ENCODE measurements around the gene BMERB1.

BMERB1 gene

DNA sequence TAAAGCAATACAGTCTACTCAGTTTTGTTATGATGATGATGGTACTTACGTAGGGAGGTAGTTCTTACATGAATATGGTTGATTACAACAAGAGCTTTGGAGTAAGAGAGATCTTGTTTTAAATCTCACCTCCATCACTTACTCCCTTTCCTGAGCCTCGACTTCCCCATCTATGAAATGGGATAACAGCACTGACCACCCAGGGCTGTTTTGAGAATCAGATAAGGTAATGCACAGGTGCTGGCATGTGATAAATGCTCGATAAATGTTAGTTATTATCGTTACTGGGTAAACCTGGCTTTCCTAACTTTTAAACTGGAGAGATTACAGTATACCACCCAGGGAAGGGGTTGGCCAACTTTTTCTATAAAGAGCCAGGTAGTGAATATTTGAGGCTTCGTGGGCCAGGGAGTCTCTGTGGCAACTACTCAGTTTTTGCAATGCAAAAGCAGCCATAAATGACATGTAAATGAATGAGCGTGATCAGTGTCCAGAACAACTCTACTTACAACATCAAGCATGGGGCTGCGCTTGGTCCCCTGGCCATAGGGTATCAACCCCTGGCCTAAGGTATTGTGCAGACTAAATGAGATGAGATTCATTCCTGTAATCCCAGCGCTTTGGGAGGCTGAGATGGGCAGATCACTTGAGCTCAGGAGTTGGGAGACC lies 73.7 kb downstream of the BMERB1 start:
- Histone ChIP-seq H3K27ac (0 out of 2 replicates have a peak overlapping the region, but pooled peaks have one; percentile 12), H3K4me3 (no peak overlapping the region), H3K9ac (peak overlapping the region; percentile 22; the same call in 1 of the 2 replicates), H3K4me1 (peaks cover 57% of the 10 kb centered on the region), H3K9me3 (no peaks in the 10 kb centered on the region), H3K27me3 (no peaks in the 10 kb centered on the region), H3K36me3 (no peaks in the 10 kb centered on the region), H3K4me2 (peak overlapping the region; percentile 71), H4K20me1 (no peaks in the 10 kb centered on the region)
- TF ChIP-seq Cebpa-rat (IDR thresholded peaks at IDR 0.05) = no peak

DNA sequence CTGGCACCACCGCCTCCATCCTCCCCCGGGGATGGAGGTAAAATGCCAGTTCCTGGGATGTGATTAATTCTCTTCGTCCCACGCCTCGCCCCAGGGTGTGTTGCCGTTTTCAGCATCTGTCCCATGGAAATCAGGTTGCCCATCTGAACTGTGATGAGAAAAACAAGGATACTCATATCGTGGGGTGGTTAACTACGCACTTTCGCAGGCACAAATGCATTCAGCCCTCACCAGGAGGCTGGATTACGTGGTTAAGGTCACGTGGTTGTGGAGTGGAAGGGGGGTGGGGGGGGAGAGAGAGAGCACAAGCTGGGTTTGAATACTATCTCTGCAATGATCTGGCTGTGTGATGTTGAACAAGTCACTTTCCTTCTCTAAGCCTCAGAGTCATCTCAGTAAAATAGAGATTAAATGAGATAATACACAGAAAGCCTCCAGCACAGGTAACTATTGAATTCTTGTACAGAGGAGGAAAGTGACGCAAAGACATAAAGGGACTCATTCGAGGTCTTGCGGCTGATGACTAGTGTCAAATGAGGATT lies 74.7 kb downstream of the BMERB1 start:
- Histone ChIP-seq H4K20me1 (no peaks in the 10 kb centered on the region), H3K4me1 (peaks cover 57% of the 10 kb centered on the region), H3K4me3 (no peak overlapping the region; the same call in 1 of the 2 replicates), H3K36me3 (no peaks in the 10 kb centered on the region), H3K9ac (no peak overlapping the region), H3K27ac (no peak overlapping the region), H3K9me3 (no peaks in the 10 kb centered on the region), H3K27me3 (no peaks in the 10 kb centered on the region), H3K4me2 (peak overlapping the region; percentile 71)
- no peak for TF ChIP-seq Cebpa-rat (IDR thresholded peaks at IDR 0.05)

DNA sequence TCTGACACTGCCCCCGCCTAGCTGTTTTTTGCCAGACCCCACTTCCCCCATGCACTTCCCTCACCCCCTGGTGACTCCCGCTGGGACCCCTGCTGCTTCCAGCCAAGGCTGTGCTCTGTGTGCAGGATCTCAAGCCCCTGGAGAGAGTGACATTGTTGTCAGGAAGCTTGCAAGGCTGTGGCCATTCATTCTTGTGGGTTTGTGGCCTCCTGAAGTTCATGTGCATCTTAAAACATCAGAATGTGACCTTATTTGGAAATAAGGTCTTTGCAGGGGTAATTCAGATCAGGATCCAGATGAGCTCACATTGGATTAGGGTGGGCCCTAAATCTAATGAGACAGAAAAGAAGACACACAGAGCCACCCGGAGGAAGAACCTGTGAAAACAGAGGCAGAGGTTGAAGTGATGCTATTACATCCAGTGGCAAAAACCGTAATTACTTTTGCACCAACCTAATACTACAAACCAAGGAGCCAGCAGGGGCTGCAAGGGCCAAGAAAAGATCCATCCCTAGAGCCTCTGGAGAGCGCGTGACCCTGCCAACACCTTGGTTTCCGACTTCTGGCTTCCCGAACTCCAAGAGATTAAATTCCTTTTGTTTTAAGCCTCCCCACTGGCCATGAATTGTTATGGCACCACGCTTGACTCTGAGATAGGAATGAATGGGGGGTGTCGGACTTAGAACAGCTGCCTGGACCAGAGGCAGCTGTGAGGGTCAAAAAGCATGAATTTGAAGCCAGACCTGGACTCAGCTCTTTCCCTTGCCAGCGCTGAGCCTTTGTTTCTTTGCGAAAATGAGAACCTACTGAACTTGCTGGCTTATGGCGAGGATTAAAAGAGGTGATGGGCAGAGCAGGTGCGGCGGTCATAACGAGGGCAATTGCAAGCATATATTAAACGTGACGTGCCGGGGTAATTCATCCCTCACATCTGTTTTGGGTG lies 75.5 kb downstream of the BMERB1 start:
- Histone ChIP-seq H3K4me2 (peak overlapping the region; percentile 71), H3K4me1 (peaks cover 57% of the 10 kb centered on the region), H3K27ac (no peak overlapping the region), H4K20me1 (no peaks in the 10 kb centered on the region), H3K9ac (no peak overlapping the region), H3K36me3 (no peaks in the 10 kb centered on the region), H3K4me3 (no peak overlapping the region; the same call in 1 of the 2 replicates), H3K27me3 (no peaks in the 10 kb centered on the region), H3K9me3 (no peaks in the 10 kb centered on the region)
- TF ChIP-seq Cebpa-rat (IDR thresholded peaks at IDR 0.05) = no peak

DNA sequence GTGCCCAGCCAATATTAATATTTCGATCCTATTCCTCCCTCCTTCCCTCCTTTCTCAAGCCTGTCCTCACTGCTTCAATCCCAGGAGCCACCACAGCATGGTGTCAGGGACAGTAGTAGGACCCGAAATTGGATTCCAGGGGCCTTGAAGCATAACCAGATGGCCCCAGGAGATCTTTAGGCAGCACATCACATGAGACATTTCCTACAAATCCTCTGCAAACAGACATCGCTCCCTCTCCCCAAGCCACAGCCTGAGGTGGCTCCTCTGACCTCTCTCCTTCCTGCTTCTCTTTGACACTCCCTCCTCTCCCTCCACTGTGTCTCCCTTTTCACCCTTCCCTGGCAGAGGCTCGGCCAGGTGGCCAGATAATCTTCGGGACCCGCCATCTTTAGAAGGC lies 76.6 kb downstream of the BMERB1 start:
- Histone ChIP-seq H3K9ac (peak overlapping the region; percentile 16; the same call in 1 of the 2 replicates), H3K4me1 (peaks cover 57% of the 10 kb centered on the region), H3K4me2 (peak overlapping the region; percentile 71), H3K36me3 (no peaks in the 10 kb centered on the region), H3K4me3 (no peak overlapping the region), H3K27ac (no peak overlapping the region), H4K20me1 (no peaks in the 10 kb centered on the region), H3K9me3 (no peaks in the 10 kb centered on the region), H3K27me3 (no peaks in the 10 kb centered on the region)
- TF ChIP-seq Cebpa-rat (IDR thresholded peaks at IDR 0.05) = no peak

DNA sequence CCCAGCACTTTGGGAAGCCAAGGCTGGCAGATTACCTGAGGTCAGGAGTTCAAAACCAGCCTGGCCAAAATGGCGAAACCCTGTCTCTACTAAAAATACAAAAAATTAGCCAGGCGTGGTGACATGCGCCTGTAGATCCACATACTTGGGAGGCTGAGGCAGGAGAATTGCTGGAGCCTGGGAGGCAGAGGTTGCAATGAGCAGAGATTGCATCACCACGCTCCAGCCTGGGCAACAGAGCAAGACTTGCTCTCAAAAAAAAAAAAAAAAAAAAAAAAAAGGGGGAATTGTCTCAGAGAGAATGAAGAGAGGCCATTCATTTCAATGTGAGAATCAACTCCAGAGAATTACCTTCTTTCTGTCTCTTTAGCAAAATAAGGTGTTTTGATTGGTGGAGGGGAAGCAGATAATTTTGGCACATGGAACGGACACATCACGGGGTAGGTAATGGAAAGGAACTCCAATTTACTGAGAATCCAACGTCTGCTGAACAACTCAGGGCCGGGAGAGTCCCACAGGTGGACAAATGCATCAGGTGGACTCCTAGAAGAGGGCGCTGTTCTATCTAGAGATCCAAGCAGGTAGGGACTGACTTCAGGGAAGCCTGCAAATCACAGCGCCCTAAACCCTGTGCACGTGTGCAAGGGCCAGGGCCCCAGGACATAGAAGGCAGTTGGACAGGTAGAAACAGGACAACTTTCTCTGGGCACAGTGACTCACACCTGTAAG lies 77.5 kb downstream of the BMERB1 start:
- Histone ChIP-seq H3K4me1 (peaks cover 49% of the 10 kb centered on the region), H3K9me3 (no peaks in the 10 kb centered on the region), H4K20me1 (no peaks in the 10 kb centered on the region), H3K9ac (no peak overlapping the region), H3K27me3 (no peaks in the 10 kb centered on the region), H3K4me2 (peak overlapping the region; percentile 71), H3K27ac (no peak overlapping the region), H3K36me3 (no peaks in the 10 kb centered on the region), H3K4me3 (no peak overlapping the region)
- peak; percentile 54; the same call in 1 of the 2 replicates for TF ChIP-seq Cebpa-rat (IDR thresholded peaks at IDR 0.05)

DNA sequence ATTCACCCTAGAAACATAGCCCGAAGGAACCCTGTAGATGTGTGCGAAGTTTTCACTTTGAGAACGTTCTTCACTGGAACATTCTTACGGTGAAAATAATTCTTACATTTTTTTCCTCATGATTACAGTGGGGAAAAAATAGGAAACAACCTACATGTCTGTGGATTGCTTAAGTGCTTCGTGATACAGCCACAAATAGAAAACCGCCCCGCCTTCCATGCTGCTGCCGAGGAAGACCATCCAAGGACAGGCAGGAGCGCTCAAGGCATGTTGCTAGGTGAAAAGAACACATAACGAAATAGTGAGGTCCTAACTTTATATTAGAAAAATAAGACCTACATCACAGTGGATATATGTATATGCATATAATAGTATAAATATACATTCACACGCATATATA lies 78.8 kb downstream of the BMERB1 start:
- peaks cover 37% of the 10 kb centered on the region for H3K4me1 ChIP-seq
- no peaks in the 10 kb centered on the region for H3K9me3 ChIP-seq
- H3K4me3 ChIP-seq = no peak overlapping the region
- no peaks in the 10 kb centered on the region for H3K27me3 ChIP-seq
- H4K20me1 ChIP-seq = no peaks in the 10 kb centered on the region
- no peak overlapping the region for H3K27ac ChIP-seq
- TF ChIP-seq Cebpa-rat (IDR thresholded peaks at IDR 0.05) = no peak
- H3K4me2 ChIP-seq = no peak overlapping the region
- H3K36me3 ChIP-seq = no peaks in the 10 kb centered on the region
- no peak overlapping the region for H3K9ac ChIP-seq

DNA sequence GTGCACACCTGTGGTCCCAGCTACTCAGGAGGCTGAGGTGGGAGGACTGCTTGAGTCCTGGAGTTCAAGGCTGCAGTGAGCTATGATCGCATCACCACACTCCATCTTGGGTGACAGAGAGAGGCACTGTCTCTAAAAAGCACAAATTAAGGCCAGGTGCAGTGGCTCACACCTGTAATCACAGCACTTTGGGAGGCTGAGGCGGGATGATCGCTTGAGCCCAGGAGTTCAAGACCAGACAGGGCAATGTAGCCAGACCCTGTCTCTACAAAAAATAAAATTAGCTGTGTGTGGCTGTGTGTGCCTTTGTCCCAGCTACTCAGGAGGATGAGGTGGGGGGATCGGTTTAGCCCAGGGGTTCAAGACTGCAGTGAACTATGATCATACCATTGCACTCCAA lies 81.6 kb downstream of the BMERB1 start:
- Histone ChIP-seq H3K4me3 (no peak overlapping the region), H3K36me3 (no peaks in the 10 kb centered on the region), H3K9ac (no peak overlapping the region), H3K4me1 (peaks cover 36% of the 10 kb centered on the region), H3K4me2 (no peak overlapping the region), H3K27ac (no peak overlapping the region), H3K27me3 (no peaks in the 10 kb centered on the region), H4K20me1 (no peaks in the 10 kb centered on the region), H3K9me3 (no peaks in the 10 kb centered on the region)
- TF ChIP-seq Cebpa-rat (IDR thresholded peaks at IDR 0.05) = no peak

DNA sequence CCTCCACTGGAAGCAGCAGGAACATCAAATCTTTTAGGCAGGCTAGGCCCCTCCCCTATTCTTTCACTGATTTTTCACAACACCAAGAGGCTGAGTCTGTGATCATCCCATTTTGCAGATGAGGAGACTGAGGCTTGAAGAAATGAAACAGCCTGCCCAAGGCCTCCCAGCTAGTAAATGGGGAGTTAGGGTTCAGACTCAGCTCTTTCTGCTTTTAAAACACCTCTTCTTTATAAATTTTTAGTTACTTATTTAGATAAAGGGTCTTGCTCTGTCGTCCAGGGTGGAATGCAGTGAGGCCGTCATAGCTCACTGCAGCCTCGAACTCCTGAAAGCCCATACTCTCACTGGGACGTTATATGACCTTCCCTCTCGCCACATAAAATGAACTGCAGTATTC lies 82.2 kb downstream of the BMERB1 start:
- no peaks in the 10 kb centered on the region for H3K36me3 ChIP-seq
- no peaks in the 10 kb centered on the region for H4K20me1 ChIP-seq

DNA sequence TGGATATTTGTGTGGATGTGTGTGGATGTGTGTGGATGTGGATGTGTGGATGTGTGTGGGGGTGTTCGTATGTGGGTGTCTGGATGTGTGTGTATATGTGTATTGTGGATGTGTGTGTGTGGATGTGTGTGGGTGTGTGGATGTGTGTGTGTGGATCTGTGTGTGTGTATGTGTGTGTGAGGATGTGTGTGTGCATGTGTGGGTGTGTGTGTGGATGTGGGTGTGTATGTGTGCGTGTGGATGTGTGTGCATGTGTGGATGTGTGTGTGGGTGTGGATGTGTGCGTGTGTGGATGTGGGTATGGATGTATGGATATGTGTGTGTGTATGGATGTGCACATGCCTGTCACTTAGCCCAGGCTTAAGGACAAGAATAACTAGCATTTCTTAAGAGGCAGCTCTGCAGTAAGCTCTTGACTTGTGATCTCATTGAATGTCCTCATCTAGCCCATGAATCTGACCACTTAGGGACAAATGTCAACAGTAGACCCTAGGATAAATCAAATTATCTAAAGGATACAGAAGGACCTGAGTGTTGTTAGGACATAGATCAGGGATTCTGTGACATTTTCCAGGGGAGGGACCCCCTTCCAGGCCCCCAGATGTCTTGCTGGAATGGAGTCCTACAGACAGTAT lies 83.5 kb downstream of the BMERB1 start:
- no peak overlapping the region for H3K9ac ChIP-seq
- no peaks in the 10 kb centered on the region for H3K9me3 ChIP-seq
- no peaks in the 10 kb centered on the region for H3K27me3 ChIP-seq
- peaks cover 42% of the 10 kb centered on the region for H3K4me1 ChIP-seq
- no peaks in the 10 kb centered on the region for H4K20me1 ChIP-seq
- H3K36me3 ChIP-seq = no peaks in the 10 kb centered on the region
- no peak overlapping the region for H3K4me3 ChIP-seq
- TF ChIP-seq Cebpa-rat (IDR thresholded peaks at IDR 0.05) = no peak
- H3K27ac ChIP-seq = no peak overlapping the region
- no peak overlapping the region for H3K4me2 ChIP-seq

More for the DNA sequence above, 82.2 kb downstream of the BMERB1 start:
- TF ChIP-seq Cebpa-rat (IDR thresholded peaks at IDR 0.05) = no peak
- H3K9me3 ChIP-seq = no peaks in the 10 kb centered on the region
- H3K9ac ChIP-seq = no peak overlapping the region
- no peaks in the 10 kb centered on the region for H3K27me3 ChIP-seq
- no peak overlapping the region for H3K27ac ChIP-seq
- no peak overlapping the region for H3K4me2 ChIP-seq
- peaks cover 36% of the 10 kb centered on the region for H3K4me1 ChIP-seq
- no peak overlapping the region for H3K4me3 ChIP-seq
